ENCODE measurements around the gene TBC1D22A.

TBC1D22A gene

DNA sequence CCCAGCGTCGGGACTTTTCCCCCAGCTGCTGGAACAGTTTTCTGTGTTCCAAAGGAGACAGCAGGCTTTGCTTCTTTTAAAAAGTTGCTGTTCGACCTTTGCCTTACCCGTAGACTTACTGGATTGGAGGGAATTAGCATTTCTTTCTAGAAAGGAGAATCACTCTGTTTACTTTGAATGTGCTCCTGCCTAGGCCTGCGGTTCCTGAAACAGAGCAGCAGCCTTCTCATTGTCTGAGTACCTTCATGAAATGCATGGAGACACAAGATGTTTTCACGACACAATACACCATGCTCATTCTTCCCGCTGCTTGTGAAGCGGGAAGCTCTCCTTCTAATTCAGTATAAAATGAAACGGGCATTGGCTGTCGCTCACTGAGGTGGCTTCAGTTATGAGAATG lies 196.2 kb downstream of the TBC1D22A start:
- no peak for DNase-seq (ENCODE audit: low spot score)

DNA sequence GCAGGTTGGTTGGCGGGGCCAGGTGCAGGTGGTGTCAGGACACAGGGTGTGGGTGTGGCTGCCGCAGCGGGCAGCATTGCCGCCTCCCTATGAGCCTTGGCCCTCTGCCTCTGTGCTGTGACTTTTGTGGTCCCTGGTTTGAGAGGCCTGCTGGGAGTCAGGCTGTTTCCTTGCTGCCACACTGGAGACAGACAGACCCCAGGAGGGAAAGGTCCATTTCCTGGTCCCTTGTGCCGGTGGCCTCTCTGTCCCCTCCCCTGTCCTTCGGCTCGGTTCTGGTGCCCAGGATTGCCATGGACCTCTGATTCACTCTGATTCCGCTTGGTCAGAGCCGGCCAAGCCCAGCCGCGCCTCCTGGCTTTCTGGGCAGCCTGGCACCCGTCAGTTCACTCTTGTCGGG lies 196.9 kb downstream of the TBC1D22A start:
- DNase-seq (ENCODE audit: low spot score), result no peak

DNA sequence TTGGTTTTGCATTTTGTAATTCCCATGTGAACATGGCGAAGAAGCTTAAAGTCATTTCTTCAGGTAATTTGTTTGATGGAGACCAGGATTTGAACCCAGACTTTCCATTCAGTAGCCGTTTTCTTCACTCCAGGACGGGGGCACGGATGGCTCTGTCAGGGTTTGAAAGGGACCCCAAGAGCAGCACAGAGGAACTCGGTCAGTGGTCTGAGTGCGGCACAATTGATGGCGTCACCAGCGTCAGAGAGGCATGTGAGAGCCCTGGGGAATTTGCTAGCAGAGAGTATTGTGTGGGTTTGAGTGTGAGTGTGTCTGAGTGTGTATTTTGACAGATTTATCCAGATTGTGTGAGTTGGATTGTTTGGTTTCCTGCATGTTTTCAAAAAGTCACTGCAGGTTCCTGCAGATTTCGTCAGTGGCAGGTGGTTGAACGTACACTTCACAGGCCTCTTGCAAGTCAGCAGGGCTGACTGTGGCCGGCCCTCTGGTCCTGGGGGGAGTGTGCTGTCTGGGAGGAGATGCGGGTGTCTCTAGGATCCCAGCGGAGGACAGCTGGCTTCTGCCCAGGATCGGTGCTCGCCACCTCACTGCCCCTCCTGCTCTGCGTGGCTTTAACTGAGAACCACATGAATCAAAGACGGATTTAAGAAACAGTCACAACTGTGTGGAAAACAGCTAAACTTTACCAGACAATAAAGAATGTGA lies 199.3 kb downstream of the TBC1D22A start:
- no peak for DNase-seq (ENCODE audit: low spot score)

DNA sequence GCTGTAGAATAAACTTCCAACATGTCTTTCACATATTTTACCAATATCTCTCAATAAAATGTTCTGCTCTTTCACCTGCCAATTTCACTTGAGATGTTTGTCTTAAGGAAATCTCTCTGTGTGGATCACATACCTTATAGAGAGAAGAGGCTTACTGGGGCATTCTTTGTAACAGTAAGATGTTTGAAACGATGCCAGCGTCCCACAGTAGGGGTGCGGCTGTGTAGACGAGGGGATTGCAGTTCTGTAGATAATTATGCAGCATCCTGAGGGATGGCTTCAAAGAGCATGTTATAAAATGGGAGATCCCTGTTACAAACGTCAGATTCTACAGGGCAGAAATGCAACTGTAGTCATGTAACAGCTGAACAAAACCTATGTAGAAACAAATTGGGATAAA lies 200.0 kb downstream of the TBC1D22A start:
- no peak for DNase-seq (ENCODE audit: low spot score)

DNA sequence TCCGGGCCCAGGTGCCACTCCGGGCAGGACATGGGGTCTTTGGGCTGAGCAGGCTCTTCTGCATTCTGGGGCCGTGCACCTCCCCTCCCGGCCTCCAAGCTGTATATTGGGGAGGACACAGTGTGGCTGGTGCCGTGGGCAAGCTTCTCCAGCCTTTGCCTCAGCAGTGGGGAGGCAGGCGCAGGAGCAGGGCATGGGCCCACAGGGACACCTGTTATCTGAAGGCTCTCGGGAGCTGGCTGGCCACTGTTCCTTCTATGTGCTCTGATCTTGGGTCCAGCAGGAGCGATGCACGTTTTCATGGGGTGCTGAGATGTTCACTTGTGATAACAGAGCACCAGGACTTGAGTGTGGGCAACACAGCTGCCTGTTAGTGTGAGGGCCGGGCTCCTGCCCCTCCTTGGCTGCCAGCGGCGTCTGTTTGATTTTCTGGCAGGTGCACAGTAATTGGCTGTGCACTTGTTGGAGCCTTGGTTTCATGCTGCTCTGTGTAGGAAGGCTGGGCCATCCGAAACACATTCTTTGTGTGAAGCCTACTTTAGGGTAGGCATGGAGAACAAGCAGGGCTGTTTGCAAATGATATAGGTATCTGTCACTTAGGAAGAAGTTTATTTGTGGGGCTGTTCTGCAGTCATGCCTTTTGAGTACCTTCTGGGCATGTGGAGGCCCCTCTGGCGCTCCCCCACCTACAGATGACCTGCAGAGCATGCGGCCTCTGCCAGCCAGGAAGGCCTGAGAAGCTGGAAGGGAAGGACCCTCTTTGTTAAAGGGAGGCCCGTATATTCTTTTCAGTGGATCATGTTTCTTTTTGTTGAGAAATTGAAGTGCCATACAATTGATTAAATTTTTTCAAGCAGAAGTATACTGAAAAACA lies 201.5 kb downstream of the TBC1D22A start:
- DNase-seq (ENCODE audit: low spot score), result no peak

DNA sequence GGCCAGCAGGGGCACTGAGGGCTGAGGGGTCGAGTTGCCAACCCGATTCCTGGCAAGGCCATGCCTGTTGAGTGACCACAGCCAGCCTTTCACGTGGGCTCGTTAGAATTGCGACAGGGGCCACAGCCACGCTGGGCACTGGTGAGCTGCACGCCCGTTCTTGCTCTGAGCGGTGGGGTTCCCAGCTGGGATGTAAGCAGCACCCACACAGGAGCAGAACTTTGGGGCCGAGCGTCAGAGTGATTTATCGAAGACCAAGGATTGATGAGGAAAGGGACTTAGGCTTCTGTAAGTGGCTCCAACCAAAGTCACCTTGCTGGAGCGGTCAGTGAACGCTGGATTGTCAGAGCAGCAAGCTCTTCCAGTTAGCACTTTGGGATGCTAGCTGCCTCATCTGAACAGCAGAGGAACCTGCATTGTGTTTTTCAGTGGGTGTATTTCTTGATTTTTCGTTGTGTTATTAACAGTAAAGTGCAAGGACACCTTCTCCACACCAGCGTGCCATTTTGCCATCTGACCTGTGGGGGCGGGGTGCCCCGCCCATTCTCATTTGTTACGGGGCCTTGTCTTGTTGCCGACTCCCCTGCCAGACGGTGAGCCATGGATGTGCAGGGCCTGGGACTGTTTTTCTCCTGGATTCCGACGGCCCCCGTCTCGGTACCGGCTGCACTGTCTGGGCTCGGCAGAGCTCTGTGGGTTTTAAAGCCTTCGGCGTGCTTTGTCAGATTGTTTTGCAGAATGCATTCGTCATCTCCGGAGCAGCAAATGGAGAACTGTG lies 202.5 kb downstream of the TBC1D22A start:
- no peak for DNase-seq (ENCODE audit: low spot score)

DNA sequence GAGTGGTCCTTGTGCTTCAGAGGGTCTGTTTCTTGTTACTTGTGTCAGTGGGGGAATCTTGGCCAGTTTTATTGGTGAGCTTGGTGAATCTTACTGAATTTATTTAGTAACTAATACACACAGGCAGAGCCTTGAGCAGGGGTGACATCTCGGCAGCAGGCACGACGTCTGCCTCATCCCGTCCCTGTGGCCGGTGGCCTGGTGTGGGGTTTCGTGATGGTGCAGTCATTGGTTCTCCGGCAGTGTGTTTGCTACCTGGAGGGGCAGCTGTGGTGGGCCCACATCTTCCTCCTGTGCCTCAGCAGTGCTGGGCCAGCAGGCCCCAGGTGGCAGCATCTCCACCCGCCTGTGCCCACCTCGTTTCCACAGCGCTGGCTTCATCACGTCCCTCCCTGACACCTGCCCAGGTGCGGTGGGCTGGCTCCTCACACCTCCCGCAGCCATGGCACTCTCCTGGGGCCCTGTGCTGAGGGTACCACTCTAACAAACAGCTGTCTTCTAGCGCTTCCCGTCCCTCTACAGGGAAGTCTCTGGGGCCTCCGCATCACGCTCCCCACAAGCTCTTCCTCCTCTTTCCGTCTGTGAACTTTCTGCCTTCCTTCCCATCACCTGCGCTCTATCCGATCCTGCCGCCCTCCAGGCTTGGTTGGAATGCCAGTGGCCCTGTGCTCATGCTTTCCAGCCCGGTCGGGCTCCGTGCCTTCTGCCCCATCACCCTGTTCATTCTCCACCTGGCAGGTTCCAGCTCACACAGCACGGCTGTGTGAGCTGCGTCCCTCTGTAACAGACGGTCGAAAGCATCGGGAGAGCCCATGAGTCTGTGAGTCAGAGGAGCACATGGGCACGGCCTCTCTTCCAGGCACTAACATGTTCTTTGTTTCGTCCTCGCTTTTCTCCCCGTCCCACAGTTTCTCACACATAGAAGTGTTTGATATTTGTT lies 203.4 kb downstream of the TBC1D22A start:
- DNase-seq (ENCODE audit: low spot score), result no peak

DNA sequence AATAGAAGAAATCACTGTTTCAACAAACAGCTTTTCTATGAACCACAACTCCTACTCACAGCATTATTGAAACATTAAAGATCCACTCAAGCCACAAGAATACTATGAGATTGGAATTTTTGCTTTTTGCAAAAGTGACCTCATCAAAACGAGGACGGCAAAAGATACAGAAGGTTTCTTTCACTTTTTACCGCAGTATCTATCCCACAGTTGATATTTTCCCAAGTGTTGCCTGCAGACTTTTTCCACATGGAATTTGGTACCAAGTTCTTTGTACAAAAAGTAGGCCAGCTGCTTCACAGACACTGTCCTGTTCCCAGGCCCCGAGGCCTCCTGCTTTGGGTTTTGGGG lies 204.0 kb downstream of the TBC1D22A start:
- no peak for DNase-seq (ENCODE audit: low spot score)

DNA sequence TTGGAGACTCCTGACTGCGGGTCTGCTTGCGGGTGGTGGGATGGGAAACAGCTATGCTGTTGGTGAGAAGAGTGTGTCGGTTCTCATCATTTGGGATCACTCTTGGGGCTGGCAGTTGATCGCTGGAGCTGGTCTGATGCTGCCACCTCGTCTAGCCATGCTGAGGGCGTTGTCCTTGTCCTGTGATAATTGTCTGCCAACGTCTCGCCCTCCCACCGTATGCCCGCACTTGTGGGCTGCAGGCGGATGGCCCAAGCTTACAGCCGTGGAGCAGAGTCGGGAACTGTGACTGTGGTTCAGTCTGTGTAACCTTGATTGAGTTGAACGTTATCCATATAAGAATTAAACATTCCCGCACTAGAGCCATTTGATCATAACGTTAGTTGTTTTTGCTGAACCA lies 204.4 kb downstream of the TBC1D22A start:
- no peak for DNase-seq (ENCODE audit: low spot score)

DNA sequence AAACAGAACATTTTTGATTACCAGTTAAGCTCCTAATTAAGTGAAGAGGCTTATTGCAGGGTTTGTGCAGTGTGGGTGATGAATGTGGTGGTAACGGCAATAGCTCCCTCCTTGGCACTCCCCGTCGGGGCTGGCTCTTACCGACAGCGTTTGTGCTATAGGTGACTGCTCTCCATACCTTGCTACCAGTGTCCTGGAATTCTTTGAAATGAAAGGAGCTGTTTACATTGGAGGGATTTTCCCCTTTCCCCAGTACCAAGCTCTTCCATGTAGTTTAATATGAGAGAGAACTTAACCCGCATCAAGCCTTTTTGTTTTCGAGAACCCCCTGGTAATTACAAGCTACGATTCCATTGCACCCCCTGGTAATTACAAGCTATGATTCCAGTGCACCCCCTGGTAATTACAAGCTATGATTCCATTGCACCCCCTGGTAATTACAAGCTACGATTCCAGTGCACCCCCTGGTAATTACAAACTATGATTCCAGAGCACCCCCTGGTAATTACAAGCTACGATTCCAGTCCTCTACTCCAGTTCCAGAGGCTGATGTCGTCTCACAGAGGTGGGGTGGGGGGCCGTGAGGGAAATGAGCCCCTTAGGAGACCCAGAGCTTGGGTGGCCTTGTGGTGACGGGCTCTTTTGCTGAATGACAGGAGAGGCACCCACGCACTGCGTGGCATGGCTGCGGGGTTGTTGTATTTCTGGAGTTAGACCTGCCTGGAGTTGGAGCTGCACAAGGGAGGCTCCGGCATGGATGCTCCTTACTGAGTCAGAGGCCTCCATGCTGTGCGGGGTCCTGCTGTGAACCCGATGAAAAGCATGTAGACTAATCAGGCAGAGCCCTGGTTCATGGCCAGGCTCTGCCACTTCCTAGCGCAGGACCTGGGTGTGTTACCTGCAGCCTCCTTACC lies 205.3 kb downstream of the TBC1D22A start:
- no peak for DNase-seq (ENCODE audit: low spot score)

DNA sequence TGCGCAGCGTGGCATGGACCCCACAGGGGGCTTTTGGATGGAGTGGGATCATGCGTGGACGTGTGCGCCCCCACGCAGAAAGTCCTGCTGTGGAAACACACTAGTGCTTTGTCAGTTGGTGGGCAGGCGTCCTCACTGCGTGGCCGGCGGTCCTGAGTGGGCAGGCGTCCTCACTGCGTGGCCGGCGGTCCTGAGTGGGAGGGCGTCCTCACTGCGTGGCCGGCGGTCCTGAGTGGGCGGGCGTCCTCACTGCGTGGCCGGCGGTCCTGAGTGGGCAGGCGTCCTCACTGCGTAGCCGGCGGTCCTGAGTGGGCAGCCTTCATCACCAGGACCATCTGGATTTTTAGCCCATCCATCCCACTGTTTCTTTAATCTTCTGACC lies 205.9 kb downstream of the TBC1D22A start:
- DNase-seq (ENCODE audit: low spot score), result no peak

DNA sequence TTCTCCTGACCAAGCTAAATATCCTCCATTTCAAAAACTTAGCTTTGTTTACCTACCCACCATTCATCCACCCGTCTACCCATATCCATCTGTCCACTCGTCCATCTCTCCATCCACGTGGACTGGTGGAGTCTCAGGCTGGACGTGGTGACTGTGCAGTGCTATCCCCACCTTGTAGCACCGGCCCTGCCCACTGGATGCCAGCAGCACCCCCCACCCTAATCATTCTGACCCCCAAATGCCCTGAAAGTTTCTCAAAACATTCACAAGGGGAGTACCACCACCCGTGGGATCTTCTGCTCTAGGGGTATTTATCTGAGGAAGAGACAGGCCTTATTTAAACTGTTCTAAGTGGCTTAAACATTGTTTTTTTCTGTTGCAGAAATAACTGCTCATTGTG lies 206.4 kb downstream of the TBC1D22A start:
- DNase-seq (ENCODE audit: low spot score), result no peak

DNA sequence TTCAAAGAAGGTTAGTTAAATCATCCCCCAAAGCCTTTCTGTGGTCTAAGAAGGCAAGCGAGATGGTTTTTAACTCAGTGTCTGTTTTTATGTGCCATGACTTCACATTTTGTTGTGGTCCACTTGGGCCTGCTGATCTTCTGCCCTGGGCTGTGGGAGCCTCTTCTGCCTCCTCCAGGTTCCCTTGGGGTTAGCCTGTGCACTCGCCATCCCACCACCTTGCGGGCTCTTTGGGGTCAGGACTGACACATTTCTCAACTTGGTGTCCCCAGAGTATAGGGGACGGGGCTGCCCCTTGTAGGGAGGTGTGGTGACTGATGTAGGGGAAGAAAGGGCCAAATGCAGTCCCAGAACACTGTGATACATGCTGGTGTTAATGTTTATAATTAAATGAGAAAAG lies 207.0 kb downstream of the TBC1D22A start:
- no peak for DNase-seq (ENCODE audit: low spot score)

DNA sequence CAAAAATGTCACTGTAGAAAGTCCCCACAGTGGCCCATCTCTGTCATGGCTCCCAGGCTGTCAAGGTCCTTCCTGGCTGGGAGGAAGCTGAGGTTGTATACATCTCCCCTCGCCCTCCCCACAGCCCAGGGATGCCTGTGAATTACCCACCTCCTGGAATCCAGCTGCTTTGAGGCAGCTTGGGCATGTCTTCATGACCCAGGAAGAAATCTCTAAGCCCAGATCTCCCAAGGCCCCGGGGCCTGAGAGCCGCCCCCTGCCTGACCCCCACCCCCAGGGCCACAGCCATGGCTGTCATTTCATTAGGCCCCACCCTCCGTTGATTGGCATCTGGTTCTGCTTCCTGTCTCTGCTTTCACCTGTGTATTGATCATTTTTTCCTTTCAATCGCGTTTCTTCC lies 207.5 kb downstream of the TBC1D22A start:
- DNase-seq (ENCODE audit: low spot score), result no peak

DNA sequence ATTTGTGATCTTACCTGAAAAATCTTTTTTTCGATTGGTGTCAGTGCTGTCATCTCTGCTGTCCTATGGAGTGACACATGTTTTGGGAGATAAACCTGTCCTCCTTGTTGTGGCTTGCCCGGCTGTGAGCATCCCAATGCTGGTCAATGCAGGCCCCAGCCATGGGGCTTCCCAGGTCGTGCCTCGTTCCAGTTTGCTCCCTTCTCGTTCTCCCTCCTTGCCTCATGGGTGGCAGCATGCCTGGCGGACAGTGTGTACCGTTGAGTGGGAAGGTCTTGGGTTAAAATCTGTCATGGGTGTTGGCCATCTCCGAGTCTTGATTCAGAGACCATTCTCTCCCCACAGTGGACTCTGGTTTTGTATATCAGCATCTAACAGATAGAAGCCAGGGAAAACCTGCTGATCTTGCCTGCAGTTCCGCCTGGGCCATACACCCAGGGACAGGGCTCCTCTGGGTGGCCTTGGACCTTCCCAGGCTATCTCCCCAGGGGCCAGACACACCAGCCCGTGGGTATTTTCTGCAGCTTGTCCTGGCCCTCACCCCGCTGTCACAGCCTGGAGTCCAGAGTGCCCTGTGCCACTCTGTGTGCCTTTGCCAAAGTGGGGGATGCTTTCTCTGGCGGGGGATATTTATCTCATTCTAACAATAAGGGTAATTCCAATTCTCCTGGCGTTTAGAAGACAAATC lies 208.1 kb downstream of the TBC1D22A start:
- DNase-seq (ENCODE audit: low spot score), result no peak

DNA sequence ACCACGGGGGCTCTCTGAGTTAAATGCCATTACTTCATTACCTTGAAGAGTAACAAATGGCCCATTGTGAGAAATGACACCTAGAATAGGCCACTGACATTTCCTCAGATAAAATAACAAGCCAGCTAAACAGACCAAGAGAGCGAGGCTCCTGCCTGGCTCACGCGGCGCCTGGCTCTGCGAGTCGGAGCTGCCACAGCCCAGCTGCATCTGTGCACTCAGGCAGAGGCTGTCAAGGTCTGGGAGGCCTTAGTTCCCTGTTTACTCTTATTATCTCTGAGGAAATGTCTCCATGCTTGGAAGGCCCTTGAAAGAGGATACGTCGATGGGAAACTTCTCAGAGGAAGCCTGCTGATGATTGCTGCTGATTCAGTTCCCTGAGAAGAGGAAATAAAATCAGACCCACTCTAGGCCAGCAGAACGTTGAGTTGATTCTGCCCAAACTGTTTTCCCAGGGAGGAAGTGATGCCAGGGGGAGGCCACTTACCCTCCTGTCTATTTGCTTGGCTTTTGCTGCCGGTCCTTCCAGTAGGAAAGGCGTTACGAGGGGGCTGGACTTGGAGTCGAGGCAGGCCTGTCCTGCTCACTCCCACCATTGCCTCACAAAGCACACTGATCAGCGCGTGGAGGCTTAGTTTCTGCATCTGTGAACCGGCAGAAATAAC lies 208.8 kb downstream of the TBC1D22A start:
- DNase-seq (ENCODE audit: low spot score), result no peak

DNA sequence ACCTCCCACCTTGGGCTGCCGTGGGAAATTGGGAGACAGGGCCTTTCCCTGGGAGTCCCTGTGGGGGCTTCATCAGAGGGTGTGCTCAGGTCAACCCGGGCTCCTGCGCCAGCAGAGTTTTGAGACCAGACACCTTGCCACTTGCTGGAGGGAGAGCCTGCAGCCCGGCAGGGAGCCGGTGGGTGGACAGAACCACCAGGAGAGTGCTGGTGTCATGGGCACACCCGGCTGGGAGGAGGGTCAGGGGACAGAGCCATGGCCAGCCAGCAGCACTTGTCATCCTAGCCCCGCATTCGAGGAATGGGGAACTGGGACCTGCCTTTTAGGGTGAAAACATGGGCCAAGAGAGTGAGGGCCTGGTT lies 209.3 kb downstream of the TBC1D22A start:
- no peak for DNase-seq (ENCODE audit: low spot score)

DNA sequence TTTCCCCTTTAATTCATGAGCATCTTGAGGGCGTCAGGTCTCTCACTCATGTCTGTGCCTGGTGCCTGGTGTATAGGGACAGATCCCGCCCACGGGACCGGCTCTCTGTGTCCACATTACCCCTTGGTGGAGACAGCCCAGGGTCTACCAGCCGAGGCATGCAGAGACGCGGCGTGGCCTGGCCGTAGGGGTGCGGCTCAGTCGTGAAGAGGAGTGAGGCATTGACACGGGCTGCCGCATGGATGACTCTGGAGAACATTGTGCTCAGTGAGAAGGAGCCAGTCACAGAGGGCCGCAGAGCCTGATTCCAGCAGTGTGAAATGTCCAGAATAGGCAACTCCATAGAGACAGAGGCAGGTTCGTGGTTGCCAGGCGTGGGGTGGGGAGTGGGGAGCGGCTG lies 209.8 kb downstream of the TBC1D22A start:
- DNase-seq (ENCODE audit: low spot score), result no peak
